Tibial nerve (tissue), 4 donors: ENCODE measurements around the gene SYNCRIP. TPM values are rescaled to one million over a fixed set of nuclear protein-coding genes. Genes with fewer than 3 reads are reported as not detected.

Experiments used
- DNase-seq, 2 donors: peaks; one replicate each; pipeline ENCODE4 v3.0.0-alpha.2; 2019; ENCODE audit warnings: low spot score in 2 of 2
- H3K27ac ChIP-seq, 4 donors: fragments of 200-600 bp; sonication (generic) in 3 of 4; one replicate each; pipeline ENCODE4 v1.5.1; 2017 to 2019; ENCODE audit warnings: mild to moderate bottlenecking in 1 of 4
- H3K27me3 ChIP-seq, 2 donors: fragments of 200-600 bp; sonication (generic) in 1 of 2; one replicate each; pipeline versions ENCODE4 v1.5.1 to v1.6.0; 2017 to 2019
- H3K36me3 ChIP-seq, 3 donors: fragments of 200-600 bp; sonication (generic); one replicate each; pipeline ENCODE4 v1.5.1; 2018 to 2019
- H3K4me1 ChIP-seq, 4 donors: fragments of 200-600 bp; sonication (generic) in 3 of 4; one replicate each; pipeline ENCODE4 v1.5.1; 2017 to 2019
- H3K4me3 ChIP-seq, 4 donors: fragments of 200-600 bp; sonication (generic) in 3 of 4; one replicate each; pipeline ENCODE4 v1.5.1; 2017 to 2019; ENCODE audit warnings: mild to moderate bottlenecking in 1 of 4, moderate library complexity in 1 of 4
- H3K9me3 ChIP-seq, 4 donors: fragments of 200-600 bp; sonication (generic) in 3 of 4; one replicate each; pipeline ENCODE4 v1.5.1; 2017 to 2019
- CTCF ChIP-seq, 5 experiments: fragments of 200-600 bp in 3 of 5; fragments of 450-650 bp in 2 of 5; sonication (generic) in 3 of 5; IDR thresholded peaks; one replicate each; pipeline ENCODE4 v1.5.1; 2016 to 2019; ENCODE audit warnings: antibody characterized with exemption in 5 of 5, mild to moderate bottlenecking in 3 of 5, moderate library complexity in 2 of 5
- EP300 ChIP-seq, 2 donors: sonication (generic); formaldehyde crosslinking; IDR thresholded peaks; one replicate each; pipeline ENCODE4 v1.6.1; 2017; ENCODE audit warnings: antibody characterized with exemption in 2 of 2, mild to moderate bottlenecking in 1 of 2
- POLR2A ChIP-seq, 2 donors: fragments of 450-650 bp; IDR thresholded peaks; one replicate each; pipeline ENCODE4 v1.6.1; 2017; ENCODE audit warnings: antibody characterized with exemption in 2 of 2, mild to moderate bottlenecking in 2 of 2, moderate library complexity in 2 of 2
- WGBS, 2 donors: methylation state at CpG; one replicate each; pipeline ENCODE4 v1.1.5; 2018; 5-methylcytosine and 5-hydroxymethylcytosine counted together
- total RNA-seq, 4 donors: library from RNA; depleted of rRNA; stranded (reverse); fragments of >200 nt; gene quantifications; one replicate each; pipeline ENCODE4 v1.1.0, GENCODE V29; 2016

The SYNCRIP gene
- total RNA-seq, 4 donors from 2014 or later, result 51.5 to 64.7 (median 53.2) TPM

DNA sequence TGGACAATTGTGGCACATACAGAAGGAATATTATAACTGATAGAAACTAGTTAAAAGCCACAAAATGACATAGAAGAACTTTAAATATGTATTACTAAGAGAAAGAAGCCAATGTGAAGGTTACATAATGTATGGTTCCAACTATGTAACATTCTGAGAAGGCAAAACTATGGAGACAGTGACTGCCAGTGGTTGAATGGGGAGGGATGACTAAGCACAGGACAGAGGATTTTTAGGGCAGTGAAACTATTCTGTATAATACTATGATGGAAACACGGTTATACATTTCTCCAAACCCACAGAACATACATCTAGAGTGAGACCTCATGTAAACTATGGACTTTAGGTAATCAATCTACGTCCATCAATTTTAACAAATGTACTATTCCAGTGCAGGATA is 22.4 kb downstream of the SYNCRIP start:
- no peak overlapping the region for H3K27ac ChIP-seq
- 87 to 91% methylated on average over 2 of the region's 2 CpGs for WGBS, 2 donors
- H3K27me3 ChIP-seq, result no peaks in the 10 kb centered on the region
- TF ChIP-seq CTCF (IDR thresholded peaks at IDR 0.05) (no peak), POLR2A (IDR thresholded peaks at IDR 0.05) (no peak), EP300 (IDR thresholded peaks at IDR 0.05) (no peak)
- no peaks in the 10 kb centered on the region for H3K9me3 ChIP-seq
- no peak for DNase-seq
- peaks cover 0 to 8% (median 0%) of the 10 kb centered on the region in 4 donors for H3K4me1 ChIP-seq
- peaks cover 0 to 80% (median 4%) of the 10 kb centered on the region in 3 donors for H3K36me3 ChIP-seq
- H3K4me3 ChIP-seq, result no peak overlapping the region

- Histone ChIP-seq H3K9me3 (no peaks in the 10 kb centered on the region), H3K36me3 (peaks cover 0 to 89% (median 15%) of the 10 kb centered on the region in 3 donors), H3K27me3 (no peaks in the 10 kb centered on the region), H3K27ac (no peak overlapping the region), H3K4me3 (no peak overlapping the region), H3K4me1 (no peaks in the 10 kb centered on the region)
- DNase-seq, result no peak
- TF ChIP-seq POLR2A (IDR thresholded peaks at IDR 0.05) (no peak), EP300 (IDR thresholded peaks at IDR 0.05) (no peak)
- WGBS, 2 donors, result 96 to 98% methylated on average over 17 of the region's 17 CpGs
Observed at GRCh38 chr6:85614780-85615179, 27.9 kb downstream of the SYNCRIP start.

- Histone ChIP-seq H3K36me3 (peaks cover 0 to 70% (median 11%) of the 10 kb centered on the region in 3 donors), H3K4me3 (no peak overlapping the region), H3K4me1 (no peaks in the 10 kb centered on the region), H3K27me3 (no peaks in the 10 kb centered on the region), H3K9me3 (no peaks in the 10 kb centered on the region), H3K27ac (no peak overlapping the region)
- TF ChIP-seq EP300 (IDR thresholded peaks at IDR 0.05) (no peak), POLR2A (IDR thresholded peaks at IDR 0.05) (no peak), CTCF (IDR thresholded peaks at IDR 0.05) (no peak)
- 96 to 99% methylated on average over 4 of the region's 4 CpGs for WGBS, 2 donors
- no peak for DNase-seq
Observed at GRCh38 chr6:85612690-85613474, 29.8 kb downstream of the SYNCRIP start.

GRCh38 chr6:85610182-85610895 is 32.3 kb downstream of the SYNCRIP start:
- 80 to 81% methylated on average over 2 of the region's 2 CpGs for WGBS, 2 donors
- H3K36me3 ChIP-seq, result peaks cover 0 to 47% (median 11%) of the 10 kb centered on the region in 3 donors

GRCh38 chr6:85602100-85602499 is 40.6 kb downstream of the SYNCRIP start:
- Histone ChIP-seq H3K4me3 (no peak overlapping the region), H3K9me3 (no peaks in the 10 kb centered on the region), H3K36me3 (peaks cover 0 to 21% (median 0%) of the 10 kb centered on the region in 3 donors), H3K4me1 (no peaks in the 10 kb centered on the region), H3K27me3 (no peaks in the 10 kb centered on the region), H3K27ac (no peak overlapping the region)
- WGBS, 2 donors, result 82 to 91% methylated on average over 4 of the region's 4 CpGs
- TF ChIP-seq CTCF (IDR thresholded peaks at IDR 0.05) (no peak), EP300 (IDR thresholded peaks at IDR 0.05) (no peak), POLR2A (IDR thresholded peaks at IDR 0.05) (no peak)
- no peak for DNase-seq

More at GRCh38 chr6:85610182-85610895, 32.3 kb downstream of the SYNCRIP start:
- DNase-seq, result no peak
- H3K4me1 ChIP-seq, result no peaks in the 10 kb centered on the region
- no peak for TF ChIP-seq CTCF (IDR thresholded peaks at IDR 0.05)
- TF ChIP-seq EP300 (IDR thresholded peaks at IDR 0.05), result no peak
- TF ChIP-seq POLR2A (IDR thresholded peaks at IDR 0.05), result no peak
- no peaks in the 10 kb centered on the region for H3K27me3 ChIP-seq
- no peaks in the 10 kb centered on the region for H3K9me3 ChIP-seq
- no peak overlapping the region for H3K27ac ChIP-seq
- H3K4me3 ChIP-seq, result no peak overlapping the region
